ENCODE data around the gene PNPO. TPM values are rescaled to one million over a fixed set of nuclear protein-coding genes. Genes with fewer than 3 reads are reported as not detected.
A peak's percentile ranks its signal among the peaks of the same experiment; 100 is the strongest.

The PNPO gene
- total and polyA plus RNA-seq, 2 of the 13 experiments (the other 11 are each of a cell fraction or from before 2014, with no cell fraction given): 47.9 to 63.3 TPM

DNA sequence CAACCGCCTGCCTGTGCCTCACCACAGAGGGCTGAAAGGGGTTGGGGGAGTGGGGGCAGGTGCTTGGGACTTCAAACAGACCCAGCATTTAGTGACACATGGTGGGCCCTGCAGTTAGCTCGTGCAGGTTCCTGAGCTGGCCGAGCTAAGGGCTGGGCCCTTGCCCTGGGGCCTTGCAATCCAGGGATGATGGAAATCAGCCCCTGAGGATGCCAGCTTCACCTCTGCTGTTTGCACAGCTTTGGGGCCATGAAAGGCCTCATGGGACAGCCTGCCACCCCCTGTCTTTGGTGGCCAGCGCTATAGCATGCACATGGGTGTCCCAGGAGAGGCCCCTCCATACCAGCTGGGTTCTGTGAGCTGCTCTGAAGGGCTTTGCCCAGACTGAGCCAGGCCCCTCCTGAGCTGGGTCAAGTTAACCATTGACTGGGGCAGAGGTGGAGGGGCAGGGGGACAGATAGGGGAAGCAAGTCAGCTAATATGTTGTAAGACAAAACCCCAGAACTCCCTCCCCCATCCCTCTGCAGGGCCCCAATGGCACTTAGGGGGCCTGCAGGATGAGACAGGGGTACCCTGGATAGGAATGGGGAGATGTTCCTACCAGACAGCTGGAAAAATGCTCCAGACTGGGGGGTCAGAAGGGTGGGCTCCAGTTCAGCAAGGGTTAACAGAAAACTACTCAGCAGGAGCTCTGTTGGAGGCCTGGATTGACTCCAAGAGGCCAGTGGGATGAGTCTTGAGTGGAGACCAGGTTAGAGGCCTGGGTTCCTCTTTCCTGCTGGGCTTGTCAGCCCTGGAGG is 15.6 kb downstream of the PNPO start (continued):
- TF ChIP-seq ZBTB10 (CRISPR knock-in tag; IDR thresholded peaks at IDR 0.05; ENCODE audit: borderline replicate concordance) (peak; percentile 74), ZNF724P (CRISPR knock-in tag; IDR thresholded peaks at IDR 0.05; ENCODE audit: borderline replicate concordance) (no peak), SRY (CRISPR knock-in tag; IDR thresholded peaks at IDR 0.05) (no peak), ZNF567 (CRISPR knock-in tag; IDR thresholded peaks at IDR 0.05; ENCODE audit: borderline replicate concordance) (0 out of 2 replicates have a peak, but pooled peaks have one; percentile 76), ZNF124 (CRISPR knock-in tag; IDR thresholded peaks at IDR 0.05) (no peak), AGO1 (IDR thresholded peaks at IDR 0.05; ENCODE audit: low read depth, low read length, poor library complexity, severe bottlenecking) (no peak), CBFB (CRISPR knock-in tag; IDR thresholded peaks at IDR 0.05) (no peak), SOX5 (CRISPR knock-in tag; IDR thresholded peaks at IDR 0.05; ENCODE audit: borderline replicate concordance) (no peak), REPIN1 (CRISPR knock-in tag; IDR thresholded peaks at IDR 0.05; ENCODE audit: borderline replicate concordance, low read depth) (peak; percentile 30; the same call in 1 of the 2 replicates)
- TF ChIP-seq, protein P1, sequence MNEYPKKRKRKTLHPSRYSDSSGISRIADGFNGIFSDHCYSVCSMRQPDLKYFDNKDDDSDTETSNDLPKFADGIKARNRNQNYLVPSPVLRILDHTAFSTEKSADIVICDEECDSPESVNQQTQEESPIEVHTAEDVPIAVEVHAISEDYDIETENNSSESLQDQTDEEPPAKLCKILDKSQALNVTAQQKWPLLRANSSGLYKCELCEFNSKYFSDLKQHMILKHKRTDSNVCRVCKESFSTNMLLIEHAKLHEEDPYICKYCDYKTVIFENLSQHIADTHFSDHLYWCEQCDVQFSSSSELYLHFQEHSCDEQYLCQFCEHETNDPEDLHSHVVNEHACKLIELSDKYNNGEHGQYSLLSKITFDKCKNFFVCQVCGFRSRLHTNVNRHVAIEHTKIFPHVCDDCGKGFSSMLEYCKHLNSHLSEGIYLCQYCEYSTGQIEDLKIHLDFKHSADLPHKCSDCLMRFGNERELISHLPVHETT (CRISPR knock-in tag; conservative IDR thresholded peaks at IDR 0.05): no peak
- TF ChIP-seq, protein P2, sequence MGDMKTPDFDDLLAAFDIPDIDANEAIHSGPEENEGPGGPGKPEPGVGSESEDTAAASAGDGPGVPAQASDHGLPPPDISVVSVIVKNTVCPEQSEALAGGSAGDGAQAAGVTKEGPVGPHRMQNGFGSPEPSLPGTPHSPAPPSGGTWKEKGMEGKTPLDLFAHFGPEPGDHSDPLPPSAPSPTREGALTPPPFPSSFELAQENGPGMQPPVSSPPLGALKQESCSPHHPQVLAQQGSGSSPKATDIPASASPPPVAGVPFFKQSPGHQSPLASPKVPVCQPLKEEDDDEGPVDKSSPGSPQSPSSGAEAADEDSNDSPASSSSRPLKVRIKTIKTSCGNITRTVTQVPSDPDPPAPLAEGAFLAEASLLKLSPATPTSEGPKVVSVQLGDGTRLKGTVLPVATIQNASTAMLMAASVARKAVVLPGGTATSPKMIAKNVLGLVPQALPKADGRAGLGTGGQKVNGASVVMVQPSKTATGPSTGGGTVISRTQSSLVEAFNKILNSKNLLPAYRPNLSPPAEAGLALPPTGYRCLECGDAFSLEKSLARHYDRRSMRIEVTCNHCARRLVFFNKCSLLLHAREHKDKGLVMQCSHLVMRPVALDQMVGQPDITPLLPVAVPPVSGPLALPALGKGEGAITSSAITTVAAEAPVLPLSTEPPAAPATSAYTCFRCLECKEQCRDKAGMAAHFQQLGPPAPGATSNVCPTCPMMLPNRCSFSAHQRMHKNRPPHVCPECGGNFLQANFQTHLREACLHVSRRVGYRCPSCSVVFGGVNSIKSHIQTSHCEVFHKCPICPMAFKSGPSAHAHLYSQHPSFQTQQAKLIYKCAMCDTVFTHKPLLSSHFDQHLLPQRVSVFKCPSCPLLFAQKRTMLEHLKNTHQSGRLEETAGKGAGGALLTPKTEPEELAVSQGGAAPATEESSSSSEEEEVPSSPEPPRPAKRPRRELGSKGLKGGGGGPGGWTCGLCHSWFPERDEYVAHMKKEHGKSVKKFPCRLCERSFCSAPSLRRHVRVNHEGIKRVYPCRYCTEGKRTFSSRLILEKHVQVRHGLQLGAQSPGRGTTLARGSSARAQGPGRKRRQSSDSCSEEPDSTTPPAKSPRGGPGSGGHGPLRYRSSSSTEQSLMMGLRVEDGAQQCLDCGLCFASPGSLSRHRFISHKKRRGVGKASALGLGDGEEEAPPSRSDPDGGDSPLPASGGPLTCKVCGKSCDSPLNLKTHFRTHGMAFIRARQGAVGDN (CRISPR knock-in tag; IDR thresholded peaks at IDR 0.05): peak; percentile 90
- TF ChIP-seq, protein P3, sequence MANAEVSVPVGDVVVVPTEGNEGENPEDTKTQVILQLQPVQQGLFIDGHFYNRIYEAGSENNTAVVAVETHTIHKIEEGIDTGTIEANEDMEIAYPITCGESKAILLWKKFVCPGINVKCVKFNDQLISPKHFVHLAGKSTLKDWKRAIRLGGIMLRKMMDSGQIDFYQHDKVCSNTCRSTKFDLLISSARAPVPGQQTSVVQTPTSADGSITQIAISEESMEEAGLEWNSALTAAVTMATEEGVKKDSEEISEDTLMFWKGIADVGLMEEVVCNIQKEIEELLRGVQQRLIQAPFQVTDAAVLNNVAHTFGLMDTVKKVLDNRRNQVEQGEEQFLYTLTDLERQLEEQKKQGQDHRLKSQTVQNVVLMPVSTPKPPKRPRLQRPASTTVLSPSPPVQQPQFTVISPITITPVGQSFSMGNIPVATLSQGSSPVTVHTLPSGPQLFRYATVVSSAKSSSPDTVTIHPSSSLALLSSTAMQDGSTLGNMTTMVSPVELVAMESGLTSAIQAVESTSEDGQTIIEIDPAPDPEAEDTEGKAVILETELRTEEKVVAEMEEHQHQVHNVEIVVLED (CRISPR knock-in tag; IDR thresholded peaks at IDR 0.05; ENCODE audit: borderline replicate concordance): 0 out of 2 replicates have a peak, but pooled peaks have one; percentile 38
